Tibial nerve (tissue), 4 donors: ENCODE results near the gene NME1. TPM values are rescaled to one million over a fixed set of nuclear protein-coding genes. Genes with fewer than 3 reads are reported as not detected.
"Not testable (repeated sequence)": the region's sequence is repeated elsewhere in the genome, so short reads cannot be mapped to it uniquely, and the experiment has no call there.

Experiments
- DNase-seq, 2 donors: peaks; one replicate each; pipeline ENCODE4 v3.0.0-alpha.2; 2019; ENCODE audit warnings: low spot score in 2 of 2
- H3K27ac ChIP-seq, 4 donors: fragments of 200-600 bp; sonication (generic) in 3 of 4; one replicate each; pipeline ENCODE4 v1.5.1; 2017 to 2019; ENCODE audit warnings: mild to moderate bottlenecking in 1 of 4
- H3K27me3 ChIP-seq, 2 donors: fragments of 200-600 bp; sonication (generic) in 1 of 2; one replicate each; pipeline versions ENCODE4 v1.5.1 to v1.6.0; 2017 to 2019
- H3K36me3 ChIP-seq, 3 donors: fragments of 200-600 bp; sonication (generic); one replicate each; pipeline ENCODE4 v1.5.1; 2018 to 2019
- H3K4me1 ChIP-seq, 4 donors: fragments of 200-600 bp; sonication (generic) in 3 of 4; one replicate each; pipeline ENCODE4 v1.5.1; 2017 to 2019
- H3K4me3 ChIP-seq, 4 donors: fragments of 200-600 bp; sonication (generic) in 3 of 4; one replicate each; pipeline ENCODE4 v1.5.1; 2017 to 2019; ENCODE audit warnings: mild to moderate bottlenecking in 1 of 4, moderate library complexity in 1 of 4
- H3K9me3 ChIP-seq, 4 donors: fragments of 200-600 bp; sonication (generic) in 3 of 4; one replicate each; pipeline ENCODE4 v1.5.1; 2017 to 2019
- EP300 ChIP-seq, 2 donors: sonication (generic); formaldehyde crosslinking; IDR thresholded peaks; one replicate each; pipeline ENCODE4 v1.6.1; 2017; ENCODE audit warnings: antibody characterized with exemption in 2 of 2, mild to moderate bottlenecking in 1 of 2
- POLR2A ChIP-seq, 2 donors: fragments of 450-650 bp; IDR thresholded peaks; one replicate each; pipeline ENCODE4 v1.6.1; 2017; ENCODE audit warnings: antibody characterized with exemption in 2 of 2, mild to moderate bottlenecking in 2 of 2, moderate library complexity in 2 of 2
- WGBS, 2 donors: methylation state at CpG; one replicate each; pipeline ENCODE4 v1.1.5; 2018; 5-methylcytosine and 5-hydroxymethylcytosine counted together
- total RNA-seq, 4 donors: library from RNA; depleted of rRNA; stranded (reverse); fragments of >200 nt; gene quantifications; one replicate each; pipeline ENCODE4 v1.1.0, GENCODE V29; 2016
- TF ChIP-seq, protein P1 (sequence below), 5 experiments: fragments of 200-600 bp in 3 of 5; fragments of 450-650 bp in 2 of 5; sonication (generic) in 3 of 5; IDR thresholded peaks; one replicate each; pipeline ENCODE4 v1.5.1; 2016 to 2019; ENCODE audit warnings: antibody characterized with exemption in 5 of 5, mild to moderate bottlenecking in 3 of 5, moderate library complexity in 2 of 5

Gene NME1
- total RNA-seq = 100 to 1,000 TPM in 1 of 4 donors, 10 to 100 TPM in 3; 12.7 to 105 (median 38.7) TPM

DNA sequence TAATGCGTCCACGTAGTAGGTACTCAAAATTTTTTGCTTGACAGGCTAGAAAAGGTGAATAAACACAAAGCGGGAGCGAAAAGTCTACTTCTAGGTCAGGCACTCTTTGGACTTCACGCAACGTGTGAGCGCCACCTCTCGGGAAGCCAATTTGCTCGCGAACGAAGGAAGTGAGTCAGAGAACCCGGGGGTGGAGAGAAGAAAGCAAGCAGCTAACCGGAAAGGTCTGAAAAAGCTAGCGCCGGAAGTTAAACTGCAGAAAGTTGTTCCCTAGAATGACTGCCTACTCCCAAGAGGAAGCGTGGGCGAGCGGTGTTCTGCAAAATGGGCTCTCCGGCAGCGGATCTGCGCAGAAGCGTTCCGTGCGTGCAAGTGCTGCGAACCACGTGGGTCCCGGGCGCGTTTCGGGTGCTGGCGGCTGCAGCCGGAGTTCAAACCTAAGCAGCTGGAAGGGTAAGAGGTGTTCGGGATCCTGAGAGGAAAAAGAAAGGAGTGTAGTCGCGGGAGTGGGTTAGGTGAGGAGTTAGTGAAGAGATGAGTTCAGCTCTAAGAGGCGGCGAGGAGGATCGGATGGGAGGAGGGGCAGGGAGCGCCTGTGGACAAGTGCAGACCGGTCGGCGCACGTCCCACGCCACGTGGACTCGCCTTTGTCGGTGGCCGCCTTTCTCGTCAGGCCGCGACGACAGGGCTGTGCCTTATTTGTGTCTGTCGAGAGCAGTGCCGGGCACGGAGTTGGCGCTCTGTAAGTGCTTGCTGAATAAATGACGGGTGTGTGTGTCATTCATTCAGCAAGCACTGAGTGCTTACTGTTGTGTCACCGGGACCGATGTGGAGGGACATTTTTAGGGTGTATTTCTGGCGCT lies at the start of gene NME1:
Gene NME1 (plus strand): TSS at position 350 of the 863 bp plus-strand sequence. CDS start 2,096 bp downstream, outside the sequence.
- peak within 1 kb of the TSS; percentile 77 to 94 (median 87) for H3K27ac ChIP-seq
- TF ChIP-seq POLR2A (IDR thresholded peaks at IDR 0.05) (peak; percentile 22 to 40), EP300 (IDR thresholded peaks at IDR 0.05) (peak; percentile 96 to 97)
- TF ChIP-seq, protein P1, sequence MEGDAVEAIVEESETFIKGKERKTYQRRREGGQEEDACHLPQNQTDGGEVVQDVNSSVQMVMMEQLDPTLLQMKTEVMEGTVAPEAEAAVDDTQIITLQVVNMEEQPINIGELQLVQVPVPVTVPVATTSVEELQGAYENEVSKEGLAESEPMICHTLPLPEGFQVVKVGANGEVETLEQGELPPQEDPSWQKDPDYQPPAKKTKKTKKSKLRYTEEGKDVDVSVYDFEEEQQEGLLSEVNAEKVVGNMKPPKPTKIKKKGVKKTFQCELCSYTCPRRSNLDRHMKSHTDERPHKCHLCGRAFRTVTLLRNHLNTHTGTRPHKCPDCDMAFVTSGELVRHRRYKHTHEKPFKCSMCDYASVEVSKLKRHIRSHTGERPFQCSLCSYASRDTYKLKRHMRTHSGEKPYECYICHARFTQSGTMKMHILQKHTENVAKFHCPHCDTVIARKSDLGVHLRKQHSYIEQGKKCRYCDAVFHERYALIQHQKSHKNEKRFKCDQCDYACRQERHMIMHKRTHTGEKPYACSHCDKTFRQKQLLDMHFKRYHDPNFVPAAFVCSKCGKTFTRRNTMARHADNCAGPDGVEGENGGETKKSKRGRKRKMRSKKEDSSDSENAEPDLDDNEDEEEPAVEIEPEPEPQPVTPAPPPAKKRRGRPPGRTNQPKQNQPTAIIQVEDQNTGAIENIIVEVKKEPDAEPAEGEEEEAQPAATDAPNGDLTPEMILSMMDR (IDR thresholded peaks at IDR 0.05) = peak; percentile 73 to 90 (median 78)
- H3K4me3 ChIP-seq = peak within 1 kb of the TSS; percentile 42 to 81 (median 60)
- no peaks in the 10 kb centered on the region for H3K9me3 ChIP-seq
- peak; percentile 86 to 96 for DNase-seq
- H3K36me3 ChIP-seq = peaks cover 0 to 23% (median 0%) of the 10 kb centered on the region in 3 donors
- no peaks in the 10 kb centered on the region for H3K27me3 ChIP-seq
- H3K4me1 ChIP-seq = peaks cover 2 to 26% (median 11%) of the 10 kb centered on the region in 4 donors
- 0 to 1% methylated on average over 60 of the region's 60 CpGs for WGBS, 2 donors

DNA sequence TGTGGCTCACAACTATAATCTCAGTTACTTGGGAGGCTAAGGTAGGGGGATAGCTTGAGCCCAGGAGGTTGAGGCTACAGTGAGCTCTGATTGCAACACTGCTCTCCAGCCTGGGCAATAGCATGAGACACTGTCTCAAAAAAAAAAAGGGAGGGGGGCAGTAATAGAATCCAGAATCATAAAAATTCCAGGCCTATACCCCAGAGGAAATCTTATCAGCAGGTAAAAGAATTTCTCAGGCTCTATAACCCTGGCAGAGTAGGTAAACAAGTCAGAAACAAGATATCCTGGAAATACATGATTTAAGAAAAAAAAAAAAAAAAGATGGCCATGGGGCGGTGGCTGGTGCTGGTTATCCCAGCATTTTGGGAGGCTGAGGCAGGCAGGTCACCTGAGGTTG lies 45.6 kb upstream of the NME1 start:
- H3K27ac ChIP-seq = no peak overlapping the region
- TF ChIP-seq POLR2A (IDR thresholded peaks at IDR 0.05) (no peak), EP300 (IDR thresholded peaks at IDR 0.05) (no peak)
- TF ChIP-seq, protein P1 (IDR thresholded peaks at IDR 0.05) = no peak
- H3K4me1 ChIP-seq = peaks cover 0 to 54% (median 12%) of the 10 kb centered on the region in 4 donors
- DNase-seq = no peak
- H3K4me3 ChIP-seq = no peak overlapping the region
- H3K36me3 ChIP-seq = no peaks in the 10 kb centered on the region
- H3K9me3 ChIP-seq = no peaks in the 10 kb centered on the region
- H3K27me3 ChIP-seq = no peaks in the 10 kb centered on the region
- WGBS, 2 donors = 84 to 98% methylated on average over 1 of the region's 1 CpG

DNA sequence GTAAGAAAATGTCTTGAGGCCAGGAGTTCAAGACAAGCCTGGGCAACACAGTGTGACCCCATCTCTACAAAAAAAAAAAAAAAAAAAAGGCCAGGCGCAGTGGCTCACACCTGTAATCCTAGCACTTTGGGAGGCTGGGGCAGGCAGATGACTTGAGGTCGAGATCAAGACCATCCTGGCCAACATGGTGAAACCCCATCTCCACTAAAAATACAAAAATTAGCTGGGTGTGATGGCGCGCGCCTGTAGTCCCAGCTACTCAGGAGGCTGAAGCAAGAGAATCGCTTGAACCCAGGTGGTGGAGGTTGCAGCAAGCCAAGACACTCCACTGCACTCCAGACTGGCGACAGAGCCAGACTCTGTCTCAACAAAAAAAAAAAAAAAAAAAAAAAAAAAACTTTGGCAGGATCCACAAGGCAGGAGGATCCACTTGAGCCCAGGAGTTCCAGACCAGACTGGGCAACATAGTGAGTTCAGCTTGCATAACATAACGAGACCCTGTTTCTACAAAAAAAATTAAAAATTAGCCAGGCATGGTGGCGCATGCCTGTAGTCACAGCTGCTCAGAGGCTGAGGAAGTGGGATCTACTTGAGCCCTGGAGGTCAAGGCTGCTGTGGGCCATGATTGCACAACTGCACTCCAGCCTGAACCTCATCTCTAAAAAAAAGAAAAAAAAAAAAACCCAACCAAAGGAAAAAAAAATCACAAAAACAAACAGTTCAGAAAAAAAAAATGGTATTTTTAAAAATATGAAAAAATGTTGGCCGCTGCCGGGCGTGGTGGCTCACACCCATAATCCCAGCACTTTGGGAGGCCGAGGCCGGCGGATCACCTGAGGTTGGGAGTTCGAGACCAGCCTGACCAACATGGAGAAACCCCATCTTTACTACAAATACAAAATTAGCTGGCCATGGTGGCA lies 40.8 kb upstream of the NME1 start:
- TF ChIP-seq EP300 (IDR thresholded peaks at IDR 0.05) = peak; percentile 27 to 46
- 69 to 72% methylated on average over 16 of the region's 16 CpGs for WGBS, 2 donors

DNA sequence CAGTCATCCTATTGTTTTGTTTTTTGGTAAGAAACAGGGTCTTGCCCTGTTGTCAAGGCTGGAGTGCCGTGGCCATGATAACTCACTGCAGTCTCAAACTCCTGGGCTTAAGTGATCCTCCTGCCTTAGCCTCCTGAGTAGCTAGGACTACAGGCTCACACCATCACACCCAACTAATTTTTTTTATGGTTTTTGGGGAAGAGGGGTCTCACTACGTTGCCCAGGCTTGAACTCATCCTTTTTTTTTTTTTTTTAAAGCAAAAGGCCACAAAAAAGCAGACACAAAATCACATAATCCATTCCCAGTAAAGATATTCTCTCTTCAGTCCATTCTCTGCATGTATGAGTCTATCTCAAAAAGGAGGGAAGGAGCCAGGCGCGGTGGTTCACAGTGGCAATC lies 38.2 kb upstream of the NME1 start:
- Histone ChIP-seq H3K36me3 (no peaks in the 10 kb centered on the region), H3K27ac (no peak overlapping the region), H3K4me1 (peaks cover 0 to 63% (median 26%) of the 10 kb centered on the region in 4 donors), H3K9me3 (no peaks in the 10 kb centered on the region), H3K4me3 (no peak overlapping the region), H3K27me3 (no peaks in the 10 kb centered on the region)
- WGBS, 2 donors = 90 to 91% methylated on average over 4 of the region's 4 CpGs
- DNase-seq = no peak
- TF ChIP-seq EP300 (IDR thresholded peaks at IDR 0.05) (no peak), POLR2A (IDR thresholded peaks at IDR 0.05) (no peak)
- TF ChIP-seq, protein P1 (IDR thresholded peaks at IDR 0.05) = no peak

More for the DNA sequence above, 40.8 kb upstream of the NME1 start:
- H3K27ac ChIP-seq = peak overlapping the region in 1 of 4 donors; percentile 71
- DNase-seq = peak; percentile 41 to 65
- not testable (repeated sequence) for H3K9me3 ChIP-seq, H3K36me3 ChIP-seq, H3K27me3 ChIP-seq, H3K4me3 ChIP-seq
- peaks cover 0 to 48% (median 8%) of the 10 kb centered on the region in 4 donors for H3K4me1 ChIP-seq
